Tracheal epithelial cell (primary cell): ENCODE measurements around the gene APOL3. TPM values are rescaled to one million over a fixed set of nuclear protein-coding genes. Genes with fewer than 3 reads are reported as not detected.

Source experiments
- total RNA-seq: library from RNA; depleted of rRNA; stranded (reverse); fragments of >200 nt; gene quantifications from 2 replicates; pipeline ENCODE4 v1.2.1, GENCODE V29; 2014

The APOL3 gene, protein sequence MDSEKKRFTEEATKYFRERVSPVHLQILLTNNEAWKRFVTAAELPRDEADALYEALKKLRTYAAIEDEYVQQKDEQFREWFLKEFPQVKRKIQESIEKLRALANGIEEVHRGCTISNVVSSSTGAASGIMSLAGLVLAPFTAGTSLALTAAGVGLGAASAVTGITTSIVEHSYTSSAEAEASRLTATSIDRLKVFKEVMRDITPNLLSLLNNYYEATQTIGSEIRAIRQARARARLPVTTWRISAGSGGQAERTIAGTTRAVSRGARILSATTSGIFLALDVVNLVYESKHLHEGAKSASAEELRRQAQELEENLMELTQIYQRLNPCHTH
- total RNA-seq, result 0.21 and 2.9 TPM in 2 replicates

GRCh38 chr22:36160499-36160942, at the start of gene APOL3:
Gene APOL3 (minus strand): TSS chr22:36160755. CDS start chr22:36149055, 11,700 bp downstream.

DNA sequence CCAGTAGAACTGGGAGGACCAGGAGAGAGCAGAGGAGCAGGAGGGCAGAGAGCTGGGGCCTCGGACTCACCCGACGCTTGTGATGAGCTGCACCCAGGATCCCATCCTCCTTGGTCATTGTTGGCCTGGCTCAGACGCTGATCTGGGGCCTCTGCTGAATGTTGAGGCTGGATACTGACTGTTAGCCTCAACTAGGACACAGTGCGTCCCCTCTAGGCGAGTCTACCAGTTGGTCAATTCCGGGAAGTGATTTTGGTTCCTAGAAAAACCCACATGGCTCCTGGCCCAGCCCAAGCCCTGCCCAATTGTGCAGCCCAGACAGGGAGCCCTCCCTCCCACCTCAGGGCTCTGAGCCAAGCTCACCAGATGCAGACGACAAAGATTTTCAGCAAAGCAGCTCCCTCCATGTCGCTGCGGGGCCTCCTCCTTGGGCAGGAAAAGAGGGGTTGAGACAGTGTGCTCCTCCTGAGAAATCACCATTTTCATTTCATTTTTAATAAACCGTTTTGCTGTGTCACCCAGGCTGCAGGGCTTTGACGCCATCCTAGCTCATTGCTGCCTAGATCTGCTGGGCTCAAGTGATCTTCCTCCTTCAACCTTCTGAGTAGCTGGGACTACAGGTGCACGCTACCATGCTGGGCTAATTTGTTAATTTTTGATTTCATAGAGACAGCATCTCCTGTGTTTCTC, 41.2 kb upstream of the APOL3 start, which contains the start of gene APOL4:
APOL4 (minus strand) TSS at position 180 of the 690 bp plus-strand sequence; CDS start at position 105, 75 bp downstream.

Other genes with a start within 250 kb of the APOL3 start
- 75.2 and 85.3 TPM in 2 replicates for gene RBFOX2, start 131.9 kb downstream of the APOL3 start, total RNA-seq
- not detected in 2 replicates for gene APOL4, start 41.1 kb upstream of the APOL3 start, total RNA-seq
- gene APOL2, start 78.8 kb upstream of the APOL3 start, total RNA-seq, result 9.6 and 47.2 TPM in 2 replicates
- 7.2 and 56.9 TPM in 2 replicates for gene APOL1, start 92.4 kb upstream of the APOL3 start, total RNA-seq
- gene MYH9, start 227.2 kb upstream of the APOL3 start, total RNA-seq, result 215 and 642 TPM in 2 replicates